Hippocampal formation (tissue), 2 donors: ENCODE measurements around the gene KIF5C.
"Not testable (repeated sequence)": the region's sequence is repeated elsewhere in the genome, so short reads cannot be mapped to it uniquely, and the experiment has no call there.

Source experiments
- DNase-seq, 2 donors: peaks; one replicate each; lab custom pipeline; 2025; lab: John Stamatoyannopoulos, UW

The KIF5C gene

DNA sequence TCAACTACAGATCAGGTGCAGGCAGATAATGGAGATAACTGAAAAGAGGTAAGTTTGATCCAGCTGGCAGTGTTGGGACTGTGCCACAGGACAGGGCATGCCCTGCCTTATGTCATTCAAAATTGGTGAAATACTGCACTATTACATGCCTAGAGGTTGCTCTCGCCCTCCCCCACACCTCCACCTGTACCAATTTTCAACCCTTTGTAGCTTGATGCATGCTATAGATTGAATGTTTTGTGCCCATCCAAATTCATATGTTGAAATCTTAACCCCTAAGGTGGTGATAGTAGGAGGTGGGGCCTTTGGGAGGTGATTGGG lies 91.4 kb downstream of the KIF5C start:
- no peak for DNase-seq

DNA sequence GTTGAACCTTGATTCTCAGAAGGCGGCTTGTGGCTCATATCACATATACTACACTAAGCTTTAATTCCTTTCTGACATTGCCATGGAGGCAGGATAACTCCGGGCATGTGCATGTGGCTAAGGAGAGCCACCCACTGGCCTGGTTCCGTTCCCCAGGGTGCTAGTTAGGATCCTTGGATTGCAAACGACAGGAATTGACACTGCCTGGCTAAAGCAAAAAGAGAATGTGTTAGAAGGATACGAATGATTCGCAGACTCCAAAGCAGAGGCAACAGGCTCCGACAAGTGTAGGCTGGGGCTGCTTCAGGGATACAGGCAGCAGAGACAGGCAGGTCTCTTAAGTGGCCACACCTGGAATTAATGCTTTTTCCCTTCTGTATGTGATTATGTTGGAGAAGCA lies 92.0 kb downstream of the KIF5C start:
- no peak for DNase-seq

DNA sequence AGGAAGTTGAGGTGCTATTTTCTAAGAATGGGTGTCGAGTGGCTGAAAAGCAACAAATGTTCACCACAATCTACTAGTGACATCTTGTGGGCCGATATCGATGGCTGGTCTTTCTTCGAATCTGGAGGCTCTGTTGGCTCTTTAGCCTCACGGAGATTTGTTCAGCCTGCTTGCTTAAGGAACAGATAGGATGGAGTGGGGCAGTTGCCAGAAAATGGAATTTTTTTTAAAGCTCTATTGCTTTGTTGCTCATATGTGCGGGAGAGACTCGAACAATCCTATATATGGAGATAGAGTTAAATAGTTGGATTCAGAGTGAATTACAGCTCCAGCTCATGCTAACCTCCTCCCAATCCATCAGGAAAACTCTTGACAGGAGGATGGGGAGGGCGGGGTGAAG lies 92.6 kb downstream of the KIF5C start:
- DNase-seq: no peak

DNA sequence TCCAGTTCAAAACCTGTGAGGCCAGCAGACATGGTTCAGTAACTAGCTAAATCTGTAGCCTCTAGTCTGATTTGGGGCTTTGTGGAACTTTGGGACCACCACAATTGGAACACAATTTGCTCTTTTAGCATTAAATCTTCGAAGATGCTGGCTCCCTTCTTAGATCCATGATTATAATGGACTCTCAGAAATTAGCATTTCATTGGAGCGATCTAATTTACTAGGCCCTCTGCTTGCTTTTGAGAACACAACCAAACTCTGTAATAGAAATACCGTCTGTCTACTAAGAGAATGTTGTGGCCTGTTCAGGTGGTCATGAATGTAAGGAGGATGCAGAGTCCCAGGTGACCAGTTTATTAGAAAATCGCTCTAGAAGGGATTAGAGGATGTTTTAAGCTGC lies 93.3 kb downstream of the KIF5C start:
- DNase-seq: no peak

DNA sequence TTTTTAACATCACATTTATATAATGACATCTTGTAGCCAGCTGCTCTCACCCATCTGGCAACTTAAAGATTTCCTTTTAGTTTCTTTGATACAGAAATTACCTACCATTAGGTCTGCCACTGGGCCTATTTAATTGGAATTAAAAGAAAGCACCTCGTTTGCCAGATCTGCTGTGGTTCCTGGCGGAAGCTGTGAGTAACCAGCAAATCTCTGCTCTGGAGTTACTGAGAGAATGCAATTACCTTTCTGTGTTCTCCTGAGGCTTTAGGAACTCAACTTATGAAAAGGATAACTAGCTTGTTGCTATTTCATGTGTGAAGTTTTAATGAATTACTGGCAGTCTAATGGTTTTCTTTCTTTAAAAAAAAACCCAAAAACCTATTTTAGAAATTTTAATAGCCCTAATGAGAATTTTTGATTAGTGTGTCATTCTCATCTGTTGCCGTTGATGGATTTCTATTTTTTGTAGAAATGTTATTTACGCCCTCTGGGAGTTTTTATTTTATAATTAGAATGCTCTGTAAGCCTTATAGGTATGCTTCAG lies 93.8 kb downstream of the KIF5C start:
- DNase-seq: no peak

DNA sequence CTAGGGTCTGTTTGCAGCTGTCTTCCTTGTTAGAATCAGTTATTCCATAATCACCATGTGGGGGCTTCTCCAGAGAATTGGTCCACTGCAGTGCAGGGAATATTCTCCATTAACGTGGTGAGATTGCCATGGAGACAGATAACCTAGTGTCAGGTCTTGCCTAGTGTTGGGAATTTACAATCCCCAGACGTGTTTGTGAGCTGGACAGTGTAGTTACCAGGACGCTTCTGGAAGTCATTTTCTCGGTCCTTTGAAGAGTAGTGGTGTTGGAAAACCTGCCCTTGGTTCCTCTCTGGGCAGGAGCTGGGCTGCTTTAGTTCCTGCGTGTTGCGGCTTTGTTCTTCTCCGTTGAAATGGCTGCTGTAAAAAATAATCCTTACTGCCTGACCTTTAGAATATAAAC lies 94.6 kb downstream of the KIF5C start:
- no peak for DNase-seq

DNA sequence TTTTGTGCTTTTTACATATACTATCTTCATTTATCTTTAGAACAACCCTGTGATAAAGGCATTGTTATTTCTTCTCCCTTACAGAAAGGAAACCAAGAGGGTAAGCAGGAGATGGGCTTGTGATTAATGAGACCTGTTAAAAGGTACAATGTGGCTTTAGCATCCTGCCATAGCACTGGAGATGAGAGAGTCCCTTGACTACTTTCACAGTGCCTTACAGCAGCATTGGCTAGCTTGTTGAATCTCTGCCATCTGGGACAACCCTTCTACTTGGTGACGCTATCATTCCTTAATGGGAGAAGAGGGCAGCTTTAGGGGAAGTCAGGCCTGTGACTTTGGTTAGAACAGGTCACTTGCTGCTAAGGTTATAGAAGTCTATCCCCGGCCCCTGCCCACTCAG lies 95.4 kb downstream of the KIF5C start:
- no peak for DNase-seq

DNA sequence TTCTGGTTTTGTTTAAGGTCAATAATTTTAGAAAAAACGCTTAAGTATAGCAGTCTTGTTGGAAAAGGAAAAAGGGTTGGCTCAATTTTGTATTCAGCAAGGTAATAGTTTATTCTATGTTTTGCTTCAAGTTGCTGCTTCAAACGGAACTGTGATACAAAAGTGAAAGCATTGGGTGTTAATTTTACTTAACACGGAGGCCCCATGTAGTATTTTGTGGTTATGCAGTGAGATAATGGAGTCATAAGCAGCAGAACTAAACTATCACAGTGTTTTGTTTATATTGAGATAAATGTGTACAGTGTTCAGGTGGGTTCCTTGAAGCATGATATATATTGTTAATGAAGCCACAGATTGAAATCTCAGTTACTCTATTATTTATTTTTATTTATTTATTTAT lies 96.5 kb downstream of the KIF5C start:
- no peak for DNase-seq

DNA sequence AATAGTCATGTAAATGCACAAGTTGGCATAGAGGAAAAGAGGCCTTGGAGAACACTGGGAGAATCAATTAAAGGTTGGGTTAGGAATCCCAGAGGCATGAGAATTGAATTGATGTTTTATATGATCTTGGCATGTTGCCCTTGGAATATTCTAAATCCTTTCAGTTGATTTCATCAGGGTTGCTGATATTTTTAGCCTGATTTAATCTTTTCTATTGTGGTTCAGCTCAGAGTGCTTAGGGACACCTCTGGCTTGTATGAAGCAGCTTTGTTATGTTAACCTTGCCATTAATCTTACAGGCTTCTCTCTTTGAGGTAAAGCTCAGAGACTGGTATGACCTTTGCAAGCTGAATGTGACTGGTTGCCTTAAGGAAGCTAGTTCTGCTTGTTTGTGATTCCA lies 99.1 kb downstream of the KIF5C start:
- no peak for DNase-seq

DNA sequence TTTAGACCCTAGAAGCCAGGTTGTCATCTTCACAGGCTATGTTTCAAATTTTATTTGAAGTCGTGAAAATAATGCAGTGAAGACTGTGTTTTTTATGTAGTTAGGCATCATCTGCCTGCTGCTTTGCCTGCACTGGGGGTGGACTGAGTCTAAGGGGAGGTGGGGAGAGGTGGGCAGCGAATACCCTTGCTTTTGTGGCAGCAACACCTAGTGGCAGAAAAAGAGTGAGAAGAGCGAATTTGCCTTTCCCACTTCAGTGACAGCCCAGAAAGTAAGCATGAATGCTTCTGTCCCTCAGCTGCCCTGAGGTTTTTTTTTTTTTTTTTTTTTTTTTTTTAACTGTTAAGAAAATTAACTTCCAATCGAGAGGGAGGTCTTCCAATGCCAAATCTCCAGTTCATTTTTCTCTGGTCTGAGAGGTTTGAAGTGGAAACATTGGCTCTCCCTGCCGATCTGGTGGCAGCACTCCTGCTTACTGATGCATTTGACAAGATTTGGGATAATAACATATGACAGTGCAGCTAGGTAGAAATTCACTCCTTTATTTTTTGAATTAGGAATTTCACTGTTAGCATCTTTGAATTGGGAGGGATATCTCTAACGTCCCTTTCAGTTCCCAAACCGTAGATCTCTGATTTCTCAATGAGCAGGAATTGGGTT lies 103.1 kb downstream of the KIF5C start:
- DNase-seq: no peak

DNA sequence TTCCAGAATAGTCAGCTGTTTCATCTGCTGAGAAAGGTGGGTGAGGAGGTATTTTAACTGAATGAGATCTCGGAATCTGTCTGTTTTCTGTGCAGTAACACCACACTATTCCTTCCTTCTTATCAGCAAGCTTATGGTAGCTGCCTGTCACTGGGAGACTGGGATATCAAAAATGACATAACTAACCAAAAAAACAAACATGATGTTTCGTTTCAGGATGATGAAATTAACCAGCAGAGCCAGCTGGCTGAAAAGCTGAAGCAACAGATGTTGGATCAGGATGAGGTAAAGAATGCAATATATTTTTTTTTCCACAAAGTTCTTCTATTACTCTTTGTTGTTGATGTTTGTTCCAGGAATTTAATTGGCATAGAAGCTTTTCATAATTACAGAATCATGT lies 103.7 kb downstream of the KIF5C start:
- no peak for DNase-seq

DNA sequence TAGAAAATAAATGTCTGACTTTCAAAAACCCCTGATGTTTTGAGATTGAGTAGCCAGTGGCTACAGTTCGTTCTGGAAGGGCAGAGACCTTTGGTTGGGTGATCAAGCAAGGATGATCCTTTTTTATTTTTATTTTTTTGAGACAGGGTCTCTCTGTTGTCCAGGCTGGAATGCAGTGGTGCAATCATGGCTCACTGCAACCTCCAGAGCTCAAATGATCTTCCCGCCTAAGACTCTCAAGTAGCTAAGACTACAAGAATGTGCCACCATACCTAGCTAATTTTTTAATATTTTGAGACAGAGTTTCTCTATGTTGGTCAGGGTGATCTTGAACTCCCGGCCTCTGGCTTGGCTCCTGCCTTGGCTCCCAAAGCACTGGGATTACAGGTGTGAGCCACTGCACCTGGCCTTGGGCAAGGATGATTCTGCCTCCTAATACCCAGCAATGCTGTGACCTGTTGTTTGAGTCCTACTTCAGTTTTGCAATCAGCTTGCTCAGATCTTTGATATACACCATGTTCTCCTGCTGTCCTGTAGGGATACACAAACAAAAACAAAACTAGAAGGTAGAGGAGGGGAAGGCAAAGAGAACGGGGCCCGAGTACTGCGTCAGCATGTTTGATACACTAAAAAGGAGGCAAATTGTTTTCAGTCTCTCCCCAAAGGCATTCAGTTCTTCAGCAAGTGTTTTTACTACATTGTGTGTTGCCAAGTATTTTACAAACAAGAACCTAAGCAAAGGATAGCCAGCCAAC lies 104.3 kb downstream of the KIF5C start:
- DNase-seq: no peak

DNA sequence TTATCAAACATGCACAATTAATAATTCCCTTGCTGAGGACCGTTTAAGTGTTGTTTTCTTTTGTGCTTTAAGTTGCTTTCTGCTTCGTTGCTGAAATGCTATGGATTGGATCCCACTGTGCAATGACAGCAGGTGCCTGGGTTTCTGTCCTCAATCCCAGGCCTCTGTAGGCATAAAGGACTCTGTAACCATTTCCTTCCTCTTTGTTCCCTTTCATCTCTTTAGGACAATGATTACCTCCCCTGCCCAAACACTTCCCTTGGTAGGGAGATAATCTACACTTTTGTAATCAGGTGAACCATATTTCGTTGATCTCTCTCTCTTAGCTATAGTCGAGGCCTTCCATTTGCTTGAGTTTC lies 104.9 kb downstream of the KIF5C start:
- DNase-seq: no peak

DNA sequence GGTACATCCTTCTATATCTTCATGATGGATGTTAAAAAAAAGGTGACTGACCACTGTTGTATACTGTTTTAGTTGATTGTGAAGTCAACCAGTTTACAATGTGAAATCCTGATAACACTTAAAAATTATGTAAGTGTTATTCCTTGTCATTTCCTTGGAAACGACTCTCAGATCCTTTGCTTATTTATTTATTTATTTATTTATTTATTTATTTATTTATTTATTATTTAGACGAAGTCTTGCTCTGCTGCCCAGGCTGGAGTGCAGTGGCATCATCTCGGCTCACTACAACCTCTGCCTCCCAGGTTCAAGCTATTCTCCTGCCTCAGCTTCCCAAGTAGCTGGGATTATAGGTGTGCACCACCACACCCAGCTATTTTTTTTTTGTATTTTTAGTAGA lies 105.5 kb downstream of the KIF5C start:
- DNase-seq: not testable (repeated sequence)

DNA sequence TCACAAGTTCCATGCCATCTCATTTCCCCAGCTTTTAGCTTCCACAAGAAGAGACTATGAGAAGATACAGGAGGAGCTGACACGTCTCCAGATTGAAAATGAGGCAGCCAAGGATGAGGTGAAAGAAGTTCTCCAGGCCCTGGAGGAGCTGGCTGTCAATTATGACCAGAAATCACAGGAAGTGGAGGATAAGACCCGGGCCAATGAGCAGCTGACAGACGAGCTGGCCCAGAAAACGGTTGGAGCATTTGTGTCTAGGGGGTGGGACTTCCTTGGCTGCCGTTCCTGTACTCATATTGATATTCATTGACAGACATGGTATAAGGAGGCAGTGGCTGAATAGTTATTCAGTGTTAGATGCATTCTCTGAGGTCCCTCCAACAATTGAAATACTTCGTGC lies 106.3 kb downstream of the KIF5C start:
- DNase-seq: no peak

DNA sequence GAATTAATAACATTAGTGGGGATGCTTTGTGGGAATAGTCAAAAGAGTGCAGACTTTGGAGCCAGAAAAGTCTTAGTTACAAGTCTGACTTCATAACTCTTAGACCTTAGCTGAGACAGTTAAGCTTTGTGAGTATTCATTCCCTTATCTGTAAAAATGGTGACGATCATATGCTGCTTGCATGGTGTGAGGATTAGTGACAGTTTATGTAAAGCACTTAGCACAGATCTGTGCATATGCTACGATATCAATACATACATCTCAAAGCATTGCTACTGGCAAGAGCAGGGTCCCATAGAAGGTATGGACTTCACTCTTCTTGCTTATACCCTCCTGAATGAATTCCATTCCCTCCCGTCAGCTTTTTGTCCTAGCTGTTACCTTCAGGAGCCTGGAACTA lies 106.8 kb downstream of the KIF5C start:
- no peak for DNase-seq

DNA sequence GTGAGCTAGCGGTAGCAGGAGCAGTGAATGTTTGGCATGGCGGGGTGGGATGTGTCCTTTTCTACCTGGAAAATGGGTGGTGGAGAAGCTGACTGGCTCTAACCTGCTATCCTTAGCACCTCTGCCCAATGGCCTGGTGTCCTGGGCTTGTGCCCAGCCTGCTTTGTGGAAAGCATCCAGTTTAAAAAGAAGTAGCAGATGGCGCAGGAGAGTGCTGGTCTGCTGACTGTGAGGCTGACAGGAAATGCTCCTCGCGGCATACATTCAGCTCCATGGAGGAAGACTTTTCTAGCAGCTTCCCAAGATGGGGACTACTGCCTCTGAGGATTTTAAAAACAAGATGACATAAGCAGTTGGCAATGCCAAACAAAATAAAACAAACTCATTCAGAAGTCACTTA lies 107.3 kb downstream of the KIF5C start:
- no peak for DNase-seq

DNA sequence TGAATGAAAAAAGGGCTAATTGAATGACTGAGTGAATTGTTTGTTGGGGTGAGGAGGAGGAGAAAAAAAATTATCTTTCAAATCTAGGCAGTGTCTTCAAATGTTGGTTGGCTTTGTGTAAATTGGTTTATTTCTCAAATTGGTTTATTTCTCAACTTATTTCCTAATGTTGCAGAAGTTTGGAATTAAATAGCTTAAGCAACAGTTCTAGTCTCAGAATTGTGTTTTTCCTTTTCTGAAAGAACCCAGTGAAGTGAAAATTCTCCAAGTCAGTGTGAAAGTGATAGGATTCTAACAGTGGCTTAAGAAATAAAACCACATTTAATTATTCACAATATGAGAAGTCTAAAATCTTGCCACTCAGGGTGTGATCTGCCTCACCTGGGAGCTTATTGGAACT lies 108.9 kb downstream of the KIF5C start:
- no peak for DNase-seq

DNA sequence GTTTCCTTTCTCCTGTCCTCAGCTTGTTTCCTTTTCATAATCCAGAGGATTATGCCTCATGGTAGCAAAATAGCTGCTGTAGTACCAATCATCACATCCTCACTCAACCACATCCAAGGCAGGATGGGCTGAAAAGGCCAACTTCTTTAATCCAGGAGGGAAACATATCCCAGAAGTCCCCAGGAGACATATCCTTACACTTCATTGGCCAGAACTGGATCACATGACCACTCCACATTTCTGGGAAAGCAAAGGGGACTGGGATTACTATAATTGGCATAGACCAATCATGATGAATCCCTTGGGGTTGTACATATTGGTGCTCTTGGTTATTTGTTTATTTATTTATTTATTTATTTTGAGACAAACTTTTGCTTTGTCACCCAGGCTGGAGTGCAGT lies 109.4 kb downstream of the KIF5C start:
- DNase-seq: no peak

DNA sequence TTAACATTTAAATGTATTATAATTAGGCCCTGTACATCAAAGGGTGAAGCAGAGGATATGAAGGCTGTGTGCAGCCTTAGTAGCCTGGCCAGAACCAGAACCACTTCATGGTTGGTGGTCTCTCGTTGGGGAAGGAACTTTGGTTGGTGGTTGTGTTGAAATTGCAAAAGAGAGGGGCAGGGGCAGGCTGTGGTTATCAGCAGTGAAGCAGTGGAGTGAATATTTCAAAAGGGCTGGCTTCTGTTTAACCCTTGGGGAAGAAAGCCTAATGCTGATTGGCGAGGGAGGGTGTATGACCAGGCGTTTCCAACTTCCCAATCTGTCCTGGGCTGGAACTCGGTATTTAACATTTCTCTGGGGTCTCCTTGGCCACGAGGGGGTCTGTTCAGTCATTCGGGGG lies 112.3 kb downstream of the KIF5C start:
- DNase-seq: no peak

DNA sequence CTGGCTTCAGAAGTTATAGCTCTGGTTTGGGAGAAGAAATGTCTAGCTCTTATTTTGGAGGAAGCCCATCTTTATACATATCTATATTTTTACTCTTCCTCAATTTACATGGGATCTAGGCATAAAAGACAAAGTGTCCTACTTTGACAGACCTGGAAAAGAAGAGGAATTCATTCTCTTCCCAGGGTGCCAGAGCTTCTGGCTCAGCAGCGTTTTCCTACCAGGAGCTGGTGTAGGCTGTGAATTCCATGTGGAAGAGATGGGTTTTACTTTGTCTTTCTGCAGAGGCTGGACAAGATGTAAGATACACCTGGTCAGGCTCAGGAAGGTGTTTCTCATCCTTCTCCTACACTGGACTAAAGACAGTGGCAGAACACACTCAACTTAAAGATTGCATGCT lies 113.3 kb downstream of the KIF5C start:
- no peak for DNase-seq

DNA sequence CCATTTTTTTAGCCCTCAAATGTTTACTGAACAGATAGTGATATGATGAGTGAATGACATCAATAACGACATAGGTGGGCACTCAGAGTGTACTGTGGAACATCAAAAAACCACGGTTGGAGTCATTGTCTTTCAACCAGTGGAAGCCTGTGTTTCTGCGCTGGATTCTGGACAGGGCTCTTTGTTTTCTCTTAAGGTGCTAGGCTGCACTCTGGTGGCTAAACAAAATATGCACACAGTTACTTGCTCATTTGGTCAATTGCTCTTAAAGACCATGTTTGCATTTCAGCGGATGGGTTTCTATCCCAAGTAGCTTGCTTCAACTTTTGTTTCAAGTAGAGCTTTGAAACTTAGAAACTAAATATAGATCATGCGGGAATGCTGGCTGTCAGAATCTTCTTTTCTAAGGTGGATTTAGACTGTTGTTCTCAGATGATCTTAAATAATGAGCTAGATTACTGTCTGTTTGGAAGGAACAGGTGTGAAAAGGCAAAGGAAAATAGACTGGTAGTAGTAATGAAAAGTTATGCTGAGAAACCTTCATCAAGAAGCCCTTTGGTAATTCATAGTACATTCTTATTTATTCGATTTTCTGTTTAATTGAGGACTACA lies 115.0 kb downstream of the KIF5C start:
- peak; percentile 39 to 60 for DNase-seq

DNA sequence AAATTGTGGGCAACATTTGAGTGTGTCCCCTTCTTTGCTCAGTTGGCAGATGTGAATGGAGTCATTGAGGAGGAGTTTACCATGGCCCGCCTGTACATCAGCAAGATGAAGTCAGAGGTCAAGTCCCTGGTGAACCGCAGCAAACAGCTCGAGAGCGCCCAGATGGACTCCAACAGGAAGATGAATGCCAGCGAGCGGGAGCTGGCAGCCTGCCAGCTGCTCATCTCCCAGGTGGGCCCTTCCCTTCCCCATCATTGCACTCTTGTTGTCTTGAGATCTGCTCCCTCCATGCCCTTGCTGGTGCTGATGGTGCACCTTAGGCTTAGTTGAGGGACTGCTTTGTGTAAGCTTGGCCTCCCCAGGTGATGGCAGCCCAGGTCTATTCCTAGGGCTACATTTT lies 115.9 kb downstream of the KIF5C start:
- DNase-seq: no peak

DNA sequence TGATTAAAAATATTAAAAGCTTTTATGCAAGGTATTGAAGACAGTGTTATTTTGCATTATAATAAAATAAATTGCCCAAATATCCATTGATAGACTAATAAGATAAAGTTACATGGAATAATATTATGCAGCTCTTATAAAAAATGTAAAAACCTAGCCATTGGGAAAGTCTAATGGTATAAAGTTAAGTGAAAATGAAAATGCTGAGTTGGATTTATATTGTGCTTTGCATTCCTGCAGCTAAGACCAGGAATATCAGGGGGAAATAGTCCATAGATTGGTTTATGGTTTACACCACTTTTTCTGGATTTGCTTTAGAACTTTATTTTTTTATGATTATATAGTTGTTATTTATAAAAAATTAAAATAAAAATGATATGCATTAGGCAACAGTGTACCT lies 117.4 kb downstream of the KIF5C start:
- DNase-seq: no peak
